Caco-2 (cell line): Measurements from ENCODE around the gene MAFF. TPM values are rescaled to one million over a fixed set of nuclear protein-coding genes. Genes with fewer than 3 reads are reported as not detected.

Experiments
- BruUV-seq: library from RNA; stranded (reverse); fragments of 400-500 nt; replicated peaks from 2 replicates; lab custom pipeline; 2021; lab: Mats Ljungman, UMichigan
- CTCF ChIA-PET: fragments of 300-600 bp; sonication (Branson Sonifier 250); formaldehyde crosslinking; loops from one replicate; lab custom pipeline; 2022; ENCODE audit warnings: antibody characterized with exemption; lab: Charles Lee
- POLR2A ChIA-PET: fragments of 300-600 bp; sonication (Branson Sonifier 250); formaldehyde crosslinking; loops from one replicate; lab custom pipeline; 2022; ENCODE audit warnings: antibody characterized with exemption; lab: Charles Lee
- DNase-seq, 2 experiments: peaks; one replicate each; pipeline versions ENCODE4 v3.0.0 to v3.0.0-alpha.2; 2020 to 2022
- H3K27me3 ChIP-seq: replicated peaks from 2 replicates; pipeline ENCODE4 v1.6.0; 2011; ENCODE audit warnings: low read length; ENCODE audit not compliant: control insufficient read depth, insufficient read depth
- H3K36me3 ChIP-seq: 2 replicates; pipeline ENCODE4 v1.5.1; 2011; ENCODE audit warnings: low read length; ENCODE audit not compliant: control insufficient read depth, insufficient read depth
- H3K4me1 ChIP-seq: fragments of 250-450 bp; sonication (Bioruptor Pico); 2 replicates; pipeline ENCODE4 v1.5.1; 2020; ENCODE audit warnings: mild to moderate bottlenecking
- H3K4me3 ChIP-seq: 2 replicates; pipeline ENCODE4 v1.5.1; 2011; ENCODE audit warnings: low read depth, mild to moderate bottlenecking, control low read depth, low read length
- H3K9me3 ChIP-seq: fragments of 250-450 bp; sonication (Bioruptor Pico); 2 replicates; pipeline ENCODE4 v1.5.1; 2020; ENCODE audit warnings: mild to moderate bottlenecking, moderate library complexity
- H3K27ac Mint-ChIP-seq: one replicate; pipeline ENCODE4 v1.8.0; 2022; ENCODE audit warnings: mixed read lengths; ENCODE audit not compliant: unreplicated experiment
- H3K27me3 Mint-ChIP-seq: one replicate; pipeline ENCODE4 v1.8.0; 2022; ENCODE audit warnings: mixed read lengths; ENCODE audit not compliant: insufficient read depth, unreplicated experiment
- H3K36me3 Mint-ChIP-seq: one replicate; pipeline ENCODE4 v1.8.0; 2022; ENCODE audit warnings: mild to moderate bottlenecking, mixed read lengths; ENCODE audit not compliant: insufficient read depth, unreplicated experiment
- H3K4me1 Mint-ChIP-seq: one replicate; pipeline ENCODE4 v1.8.0; 2022; ENCODE audit warnings: low read depth, mixed read lengths; ENCODE audit not compliant: unreplicated experiment
- H3K4me3 Mint-ChIP-seq: one replicate; pipeline ENCODE4 v1.8.0; 2022; ENCODE audit warnings: mild to moderate bottlenecking, moderate library complexity, mixed read lengths; ENCODE audit not compliant: unreplicated experiment
- H3K9me3 Mint-ChIP-seq: one replicate; pipeline ENCODE4 v1.8.0; 2022; ENCODE audit warnings: mixed read lengths; ENCODE audit not compliant: unreplicated experiment
- CTCF ChIP-seq, 2 experiments: fragments of 200-600 bp in 1 of 2; IDR thresholded peaks; 1 replicate in 1 of 2; 2 replicates in 1 of 2; pipeline versions ENCODE4 v1.5.1 to v1.8.0; 2011 to 2022; ENCODE audit warnings: antibody characterized with exemption in 1 of 2, control low read depth in 1 of 2, inconsistent platforms in 1 of 2, low read depth in 1 of 2, low read length in 1 of 2, mild to moderate bottlenecking in 1 of 2, moderate library complexity in 1 of 2; ENCODE audit not compliant: insufficient read depth in 1 of 2, severe bottlenecking in 1 of 2, unreplicated experiment in 1 of 2
- intact Hi-C: fragments of 100-400 bp; cut with micrococcal nuclease; formaldehyde crosslinking; loops from one replicate; pipeline ENCODE4 v1.10.0; 2022; ENCODE audit not compliant: unreplicated experiment
- total RNA-seq: library from RNA; stranded (reverse); gene quantifications from 2 replicates; pipeline ENCODE4 v1.2.3, GENCODE V29; 2022

MAFF gene
- total RNA-seq, 1 experiment from 2014 or later, result 6.8 TPM

- ChIA-PET POLR2A (no interaction called here), CTCF (no interaction called here)
- peaks cover 15% of the 10 kb centered on the region; the same call in 1 of the 2 replicates for H3K4me1 ChIP-seq
- no peaks in the 10 kb centered on the region for H3K27me3 ChIP-seq
- Mint-ChIP-seq H3K9me3 (no peaks in the 10 kb centered on the region), H3K4me3 (no peak overlapping the region), H3K36me3 (peaks cover 10% of the 10 kb centered on the region), H3K4me1 (peaks cover 21% of the 10 kb centered on the region), H3K27me3 (no peaks in the 10 kb centered on the region), H3K27ac (no peak overlapping the region)
- H3K4me3 ChIP-seq, result no peak overlapping the region
- H3K36me3 ChIP-seq, result no peaks in the 10 kb centered on the region
- BruUV-seq, result no TSS peak
- DNase-seq, result no peak
- H3K9me3 ChIP-seq, result no peaks in the 10 kb centered on the region
- intact Hi-C loops, result loop anchor here (2.0 to 10.0 kb wide), 2 partner anchors 13 to 73 kb away; partner anchors contain the start of genes BAIAP2L2 and MAFF
- no peak for TF ChIP-seq CTCF (IDR thresholded peaks at IDR 0.05; ENCODE audit: insufficient read depth in 1 of 2, low read depth in 1 of 2, low read length in 1 of 2, severe bottlenecking in 1 of 2, unreplicated experiment in 1 of 2)
These were observed 14.2 kb upstream of the MAFF start for GRCh38 chr22:38187413-38188212.

- intact Hi-C loops, result loop anchor here (10.0 kb wide), 1 partner anchor 74 kb away; the partner anchor contains the start of gene BAIAP2L2
- no peak for TF ChIP-seq CTCF (IDR thresholded peaks at IDR 0.05; ENCODE audit: insufficient read depth in 1 of 2, low read depth in 1 of 2, low read length in 1 of 2, severe bottlenecking in 1 of 2, unreplicated experiment in 1 of 2)
- H3K4me3 Mint-ChIP-seq, result no peak overlapping the region
- ChIA-PET CTCF (no interaction called here), POLR2A (no interaction called here)
- H3K9me3 ChIP-seq, result no peaks in the 10 kb centered on the region
- no TSS peak for BruUV-seq
- no peaks in the 10 kb centered on the region for H3K27me3 Mint-ChIP-seq
- H3K27me3 ChIP-seq, result no peaks in the 10 kb centered on the region
- H3K36me3 Mint-ChIP-seq, result peaks cover 10% of the 10 kb centered on the region
- DNase-seq, result no peak
- H3K27ac Mint-ChIP-seq, result no peak overlapping the region
- H3K9me3 Mint-ChIP-seq, result no peaks in the 10 kb centered on the region
- peaks cover 32% of the 10 kb centered on the region for H3K4me1 Mint-ChIP-seq
- H3K36me3 ChIP-seq, result no peaks in the 10 kb centered on the region
- H3K4me1 ChIP-seq, result peaks cover 28% of the 10 kb centered on the region
- H3K4me3 ChIP-seq, result no peak overlapping the region
These were observed 12.7 kb upstream of the MAFF start for GRCh38 chr22:38189104-38189503.

DNA sequence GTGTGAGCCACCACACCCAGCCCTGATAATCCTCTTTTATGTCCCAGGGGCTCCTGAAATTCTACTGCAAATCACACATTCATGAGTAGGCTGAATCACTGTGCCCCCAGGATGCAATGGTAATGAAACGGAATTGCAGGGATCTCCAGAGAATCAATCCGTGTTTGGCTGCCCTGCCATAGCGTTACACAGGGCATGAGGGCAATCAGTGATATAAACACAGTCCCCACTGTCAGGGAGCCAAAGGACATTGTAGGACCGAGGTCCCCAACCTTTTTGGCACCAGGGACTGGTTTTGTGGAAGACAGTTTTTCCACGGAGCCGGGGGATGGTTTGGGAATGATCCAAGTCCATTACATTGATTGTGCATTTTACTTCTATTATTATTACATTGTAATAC lies 11.2 kb upstream of the MAFF start:
- H3K27ac Mint-ChIP-seq, result no peak overlapping the region
- DNase-seq, result no peak
- BruUV-seq, result no TSS peak
- H3K36me3 Mint-ChIP-seq, result peaks cover 10% of the 10 kb centered on the region
- intact Hi-C loops, result no loop called here
- no peak overlapping the region for H3K4me3 Mint-ChIP-seq
- H3K9me3 Mint-ChIP-seq, result no peaks in the 10 kb centered on the region
- ChIA-PET CTCF (no interaction called here), POLR2A (no interaction called here)
- Histone ChIP-seq H3K4me3 (no peak overlapping the region), H3K4me1 (peaks cover 28% of the 10 kb centered on the region), H3K36me3 (no peaks in the 10 kb centered on the region), H3K9me3 (no peaks in the 10 kb centered on the region), H3K27me3 (no peaks in the 10 kb centered on the region)
- peaks cover 35% of the 10 kb centered on the region for H3K4me1 Mint-ChIP-seq
- TF ChIP-seq CTCF (IDR thresholded peaks at IDR 0.05; ENCODE audit: insufficient read depth in 1 of 2, low read depth in 1 of 2, low read length in 1 of 2, severe bottlenecking in 1 of 2, unreplicated experiment in 1 of 2), result no peak
- H3K27me3 Mint-ChIP-seq, result no peaks in the 10 kb centered on the region
